ENCODE results near the gene TIMM13.

- TF ChIP-seq ZNF407 (IDR thresholded peaks at IDR 0.05; ENCODE audit: low read depth) (no peak), RAD21 (CRISPR knock-in tag; conservative IDR thresholded peaks at IDR 0.05 in 1 of 2, IDR thresholded peaks at IDR 0.05 in 1 of 2) (no peak), ZBTB49 (CRISPR knock-in tag; IDR thresholded peaks at IDR 0.05; ENCODE audit: borderline replicate concordance) (no peak), RCOR1 (IDR thresholded peaks at IDR 0.05; ENCODE audit: borderline replicate concordance in 1 of 2, low read depth in 2 of 2, low read length in 2 of 2) (no peak), ZNF717 (CRISPR knock-in tag; IDR thresholded peaks at IDR 0.05) (no peak), ZNF561 (CRISPR knock-in tag; conservative IDR thresholded peaks at IDR 0.05) (no peak), E2F5 (CRISPR knock-in tag; IDR thresholded peaks at IDR 0.05) (no peak), SETDB1 (IDR thresholded peaks at IDR 0.05; ENCODE audit: low read length) (no peak), EP300 (IDR thresholded peaks at IDR 0.05; ENCODE audit: low read length) (no peak), ZKSCAN8 (CRISPR knock-in tag; IDR thresholded peaks at IDR 0.05) (no peak)
Observed at GRCh38 chr19:2428756-2429711, 1.6 kb upstream of the TIMM13 start.

All from K562 (cell line).